D341Med (cell line): Measurements from ENCODE around the gene PPP1R9B.

Source experiments
- DNase-seq: peaks from one replicate; pipeline ENCODE4 v3.0.0; 2012; ENCODE audit warnings: low spot score

The PPP1R9B gene

GRCh38 chr17:50172130-50172529, 21.7 kb upstream of the PPP1R9B start:
- no peak for DNase-seq

- DNase-seq, result no peak
Observed at GRCh38 chr17:50171371-50172071, 21.0 kb upstream of the PPP1R9B start.

GRCh38 chr17:50170662-50171370, 20.3 kb upstream of the PPP1R9B start:
- no peak for DNase-seq

- no peak for DNase-seq
Observed at GRCh38 chr17:50169881-50170459, 19.5 kb upstream of the PPP1R9B start.

- peak; percentile 87 for DNase-seq
Observed at GRCh38 chr17:50169121-50169764, 18.8 kb upstream of the PPP1R9B start.

- DNase-seq, result no peak
Observed at GRCh38 chr17:50168319-50168718, 17.8 kb upstream of the PPP1R9B start.

- DNase-seq, result no peak
Observed at GRCh38 chr17:50167371-50167770, 16.9 kb upstream of the PPP1R9B start.

GRCh38 chr17:50166518-50167181, 16.2 kb upstream of the PPP1R9B start:
- no peak for DNase-seq

- DNase-seq, result no peak
Observed at GRCh38 chr17:50165867-50166517, 15.5 kb upstream of the PPP1R9B start, which contains the start of gene SGCA. Gene SGCA, plus strand, starts transcription at chr17:50166005. Its CDS starts 36 bp downstream, at chr17:50166041.

- no peak for DNase-seq
Observed at GRCh38 chr17:50165466-50165865, 15.0 kb upstream of the PPP1R9B start.

GRCh38 chr17:50165066-50165465, 14.6 kb upstream of the PPP1R9B start:
- no peak for DNase-seq

- DNase-seq, result no peak
Observed at GRCh38 chr17:50164697-50164988, 14.2 kb upstream of the PPP1R9B start.

GRCh38 chr17:50163843-50164696, 13.6 kb upstream of the PPP1R9B start:
- no peak for DNase-seq

- no peak for DNase-seq
Observed at GRCh38 chr17:50162466-50163254, 12.2 kb upstream of the PPP1R9B start.

- DNase-seq, result no peak
Observed at GRCh38 chr17:50161911-50162288, 11.4 kb upstream of the PPP1R9B start.

GRCh38 chr17:50161023-50161910, 10.8 kb upstream of the PPP1R9B start:
- peak; percentile 100 for DNase-seq

GRCh38 chr17:50157891-50158290, 7.4 kb upstream of the PPP1R9B start:
- no peak for DNase-seq

- DNase-seq, result no peak
Observed at GRCh38 chr17:50155115-50155819, 4.8 kb upstream of the PPP1R9B start.
